GM21619 (cell line): ENCODE data around the gene FZD1.
A peak's percentile ranks its signal among the peaks of the same experiment; 100 is the strongest.

Experiments
- ATAC-seq: cut with Tn5 transposase; IDR thresholded peaks from one replicate; pipeline ENCODE4 v1.9.1; 2021; ENCODE audit not compliant: unreplicated experiment

The FZD1 gene

GRCh38 chr7:91264046-91264923, at the start of gene FZD1:
FZD1 (plus strand) TSS chr7:91264433; CDS start chr7:91264881, 448 bp downstream.
- peak; percentile 92 for ATAC-seq

GRCh38 chr7:91226411-91226810, 37.8 kb upstream of the FZD1 start:
- ATAC-seq = no peak

- ATAC-seq = no peak
Observed at GRCh38 chr7:91228327-91228726, 35.9 kb upstream of the FZD1 start.

- ATAC-seq = no peak
Observed at GRCh38 chr7:91228927-91229558, 35.2 kb upstream of the FZD1 start.

- ATAC-seq = no peak
Observed at GRCh38 chr7:91230100-91230499, 34.1 kb upstream of the FZD1 start.

- ATAC-seq = no peak
Observed at GRCh38 chr7:91230503-91230902, 33.7 kb upstream of the FZD1 start.

GRCh38 chr7:91233212-91233611, 31.0 kb upstream of the FZD1 start:
- no peak for ATAC-seq

DNA sequence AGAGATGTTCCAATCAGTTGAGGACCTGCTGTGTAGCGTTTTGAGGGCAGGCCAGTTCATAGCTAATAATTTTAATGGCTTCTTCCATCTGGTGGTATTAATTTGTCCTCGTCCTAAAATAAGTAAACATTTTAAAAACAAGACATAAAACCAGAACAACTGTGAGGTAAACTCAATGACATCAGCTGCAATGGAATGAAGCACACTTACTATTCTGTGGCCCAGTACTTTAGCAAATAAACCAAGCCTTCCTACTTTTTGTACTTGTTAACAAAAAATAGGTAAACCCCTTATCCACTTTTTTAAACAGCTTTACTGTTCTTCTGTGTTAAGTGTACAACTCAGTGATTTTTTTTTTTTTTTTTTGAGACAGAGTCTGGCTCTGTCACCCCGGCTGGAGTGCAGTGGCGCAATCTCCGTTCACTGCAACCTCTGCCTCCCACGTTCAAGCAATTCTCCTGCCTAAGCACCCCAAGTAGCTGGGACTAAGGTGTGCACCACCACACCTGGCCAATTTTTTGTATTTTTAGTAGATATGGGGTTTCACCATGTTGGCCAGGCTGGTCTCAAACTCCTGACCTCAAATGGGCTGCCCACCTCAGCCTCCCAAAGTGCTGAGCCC, 28.9 kb upstream of the FZD1 start:
- ATAC-seq = no peak

DNA sequence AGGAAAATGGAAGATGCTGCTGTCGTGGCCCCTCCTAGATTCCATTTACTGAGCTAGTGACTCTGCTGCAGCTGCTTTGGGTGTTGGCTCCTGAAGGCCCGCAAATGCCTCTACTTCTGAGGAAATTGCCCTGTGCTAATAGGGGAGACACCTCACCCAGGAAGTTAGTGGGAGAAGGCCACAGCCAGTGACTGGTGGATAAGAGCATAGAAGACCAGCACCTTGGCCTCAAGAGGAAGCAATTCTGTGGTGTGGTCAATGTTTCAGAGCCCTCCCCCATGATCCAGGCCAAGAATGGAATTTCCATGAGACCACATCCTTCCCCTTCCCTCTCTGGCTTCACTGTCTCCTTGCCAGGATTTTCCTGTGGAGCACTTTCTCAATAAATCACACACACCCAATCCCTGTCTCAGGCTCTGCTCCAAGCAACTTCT, 25.0 kb upstream of the FZD1 start:
- ATAC-seq = no peak

DNA sequence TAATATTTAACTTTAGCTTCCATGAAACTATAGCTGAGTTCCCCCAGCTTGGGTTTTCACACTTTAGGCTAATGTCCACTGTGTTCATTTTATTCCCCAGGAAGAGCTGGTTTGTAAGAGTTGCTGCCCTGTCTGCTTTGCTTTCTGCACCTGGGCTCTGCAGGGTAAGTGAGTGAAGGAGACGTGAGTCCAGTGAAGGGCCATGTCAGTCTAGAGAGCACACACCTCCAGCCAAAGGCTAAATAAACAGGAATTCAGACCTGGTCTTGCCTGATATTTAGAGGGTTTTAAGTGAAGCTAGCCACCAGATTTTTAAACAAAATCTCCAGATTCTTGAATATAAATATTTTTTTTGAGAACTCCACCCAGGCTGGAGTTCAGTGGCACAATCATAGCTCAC, 24.5 kb upstream of the FZD1 start:
- no peak for ATAC-seq

DNA sequence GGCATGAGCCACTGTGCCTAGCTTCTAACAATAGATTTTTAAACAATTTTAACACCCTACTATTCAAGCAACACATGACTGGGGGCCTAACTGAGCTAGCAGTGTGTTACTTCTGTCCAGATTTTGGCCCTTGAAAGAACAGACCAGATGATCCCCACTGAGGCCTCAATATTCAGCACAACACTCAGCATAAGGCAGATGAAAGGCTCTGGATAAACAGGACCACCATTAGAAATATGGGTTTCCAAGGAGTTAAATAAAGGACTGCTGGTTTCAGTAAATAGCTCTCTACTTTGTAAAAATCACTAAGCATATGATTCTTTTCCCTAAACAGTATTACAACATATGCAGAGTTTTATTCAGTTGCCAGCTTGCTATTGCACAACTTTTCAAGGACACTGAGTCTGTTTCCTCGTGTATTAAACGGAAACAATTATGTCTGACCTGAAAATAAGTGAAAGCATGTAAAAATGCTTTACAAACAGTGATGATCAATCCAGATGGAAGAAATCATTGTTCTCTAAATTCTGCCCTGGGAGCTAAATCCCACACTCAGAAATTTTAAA, 23.8 kb upstream of the FZD1 start:
- no peak for ATAC-seq

DNA sequence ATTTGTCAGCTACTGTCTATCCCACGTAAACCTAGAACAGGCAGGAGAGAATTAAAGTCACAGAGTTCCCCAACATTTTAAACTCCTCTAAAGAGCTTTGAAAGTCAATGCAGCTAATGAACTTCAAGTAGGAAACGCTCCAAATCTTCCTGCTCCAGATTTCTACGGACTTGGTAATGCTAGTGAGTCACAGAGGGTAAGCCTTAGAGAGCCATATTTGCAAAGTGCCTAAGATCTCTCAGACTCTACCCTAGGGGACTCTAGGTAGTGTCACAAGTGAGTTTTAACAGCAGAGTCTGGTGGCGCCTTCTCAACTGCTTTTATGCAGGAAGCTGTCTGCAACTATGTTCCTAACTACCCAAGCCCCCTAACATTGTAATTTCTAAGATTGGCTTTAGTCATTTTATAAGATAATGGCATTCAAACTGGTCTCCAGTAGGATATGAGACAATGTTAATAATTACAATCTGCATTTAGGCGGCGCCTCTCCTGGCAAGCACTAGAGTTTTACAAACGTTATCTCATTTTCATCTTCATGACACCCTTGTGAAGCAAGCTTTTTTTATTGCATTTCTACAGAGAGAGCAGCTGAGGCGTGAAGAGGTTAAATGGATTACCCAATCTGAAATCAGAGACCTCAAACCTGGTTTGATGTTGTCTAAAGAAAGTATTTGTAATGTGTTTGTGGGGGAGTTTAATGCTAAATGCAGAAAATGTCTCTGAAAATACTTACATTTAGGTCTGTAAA, 22.0 kb upstream of the FZD1 start:
- ATAC-seq = no peak

DNA sequence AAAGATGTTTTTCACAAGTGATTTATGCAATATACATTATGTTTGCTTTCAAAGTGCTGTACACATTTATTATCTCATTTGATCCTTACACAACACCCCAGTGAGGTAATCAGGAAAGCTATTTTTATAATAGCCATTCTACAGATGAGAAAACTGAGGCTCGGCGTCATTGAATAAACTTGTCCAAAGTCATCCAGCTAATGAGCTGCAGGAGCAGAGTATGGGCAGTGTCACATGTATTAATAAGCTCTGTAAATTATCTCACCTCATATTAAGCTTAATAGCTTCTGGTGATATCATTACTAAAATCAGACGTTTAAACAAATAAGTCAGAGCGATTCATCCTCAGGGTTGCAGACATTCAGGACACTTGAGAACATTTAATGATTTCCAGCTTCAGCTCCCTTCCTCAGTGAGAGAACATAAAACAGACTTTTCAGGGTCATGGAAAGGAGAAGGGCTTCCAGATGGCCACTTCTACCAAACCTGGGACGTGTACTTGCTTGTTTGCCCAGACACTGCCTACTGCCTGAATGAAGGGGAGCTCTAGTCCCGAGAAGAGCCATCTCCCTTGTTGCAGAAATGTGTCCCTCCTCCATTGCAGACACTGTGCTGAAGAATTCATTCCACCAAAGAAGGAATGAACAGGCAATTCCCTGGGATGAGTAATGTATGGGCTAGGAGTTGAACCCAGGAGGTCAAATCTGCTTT, 20.5 kb upstream of the FZD1 start:
- ATAC-seq = no peak

DNA sequence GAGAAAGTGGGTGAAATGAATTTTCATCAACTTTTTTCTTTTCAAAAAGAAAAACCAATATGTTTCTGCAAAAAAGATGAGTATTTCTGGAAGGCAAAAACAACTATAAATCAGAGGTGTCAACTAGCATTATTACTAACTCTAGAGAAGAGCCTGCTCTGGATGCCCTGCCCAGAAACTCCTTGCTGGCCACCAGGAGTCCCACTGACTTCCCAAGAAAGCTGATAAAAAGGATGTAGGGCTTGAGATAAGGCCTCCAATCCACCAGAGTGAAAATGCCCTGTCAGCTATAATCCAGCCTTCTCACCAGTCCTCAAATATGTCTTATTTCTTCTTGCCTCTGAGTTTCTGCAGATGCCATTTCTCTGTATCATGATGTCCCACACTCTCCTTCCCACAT, 16.7 kb upstream of the FZD1 start:
- ATAC-seq = no peak

DNA sequence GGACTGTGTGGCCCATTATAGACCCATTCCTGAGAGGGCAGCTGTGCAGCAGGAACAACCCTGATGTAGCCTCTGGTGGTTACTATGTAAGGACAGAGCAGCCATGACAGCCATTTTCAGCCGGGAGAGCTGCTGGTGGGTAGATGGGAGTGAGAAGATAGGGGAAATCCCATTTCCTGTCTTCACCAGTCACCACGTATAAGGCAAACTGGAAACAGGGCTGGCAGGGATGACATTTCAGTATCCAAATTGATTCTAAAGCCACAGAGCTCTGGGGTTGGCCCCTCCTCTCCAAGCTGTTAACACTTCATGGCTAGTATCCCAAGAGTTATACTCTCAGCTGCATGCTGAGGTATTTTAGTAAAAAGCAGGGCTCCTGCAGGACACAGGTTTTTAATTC, 15.2 kb upstream of the FZD1 start:
- no peak for ATAC-seq

DNA sequence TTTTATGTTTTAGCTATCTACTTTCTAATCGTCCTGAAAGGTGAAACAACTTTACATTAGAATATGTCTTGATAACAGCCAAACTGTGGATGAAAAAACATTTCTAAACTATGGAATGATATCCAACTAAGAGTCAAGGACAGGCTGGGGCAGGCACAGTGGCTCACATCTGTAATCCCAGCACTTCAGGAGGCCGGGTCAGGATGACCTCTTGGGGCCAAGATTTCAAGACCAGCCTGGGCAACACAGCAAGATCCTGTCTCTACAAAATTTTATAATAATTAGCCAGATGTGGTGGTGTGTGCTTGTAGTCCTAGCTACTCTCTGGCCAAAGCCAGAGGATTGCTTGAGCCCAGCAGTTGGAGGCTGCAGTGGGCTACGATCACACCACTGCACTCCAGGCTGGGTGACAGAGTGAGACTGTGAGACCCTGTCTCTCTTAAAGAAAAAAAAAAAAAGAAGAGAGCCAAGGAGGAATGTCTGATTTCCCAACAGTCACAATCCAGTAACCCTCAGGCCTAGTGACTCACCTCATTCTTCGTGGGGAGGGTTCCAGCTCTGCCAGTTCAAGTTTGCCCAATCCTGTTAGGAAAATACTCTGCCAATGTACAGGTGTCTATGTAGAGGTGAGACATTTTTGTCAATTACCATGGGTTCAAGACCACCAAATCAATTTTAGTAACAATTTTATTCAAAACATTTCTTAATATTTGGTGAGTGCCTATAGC, 14.6 kb upstream of the FZD1 start:
- ATAC-seq = no peak

DNA sequence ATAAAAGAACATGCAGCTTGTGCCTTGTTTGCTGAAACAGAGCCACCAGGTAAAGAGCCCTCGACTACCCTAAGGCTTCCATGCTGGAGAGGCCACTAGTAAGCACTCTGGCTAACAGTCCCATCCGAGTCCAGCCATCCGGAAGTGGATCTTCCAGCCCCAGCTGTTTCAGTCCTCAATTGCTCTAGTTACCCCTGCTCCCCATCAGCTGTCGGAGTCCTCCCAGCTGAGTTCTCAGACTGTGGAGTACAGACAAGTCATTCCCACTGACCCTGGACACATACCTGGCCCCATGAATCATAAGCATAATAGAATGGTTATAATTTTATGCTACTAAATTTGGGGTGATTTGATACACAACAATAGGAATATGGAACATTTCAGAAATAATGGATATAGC, 13.5 kb upstream of the FZD1 start:
- no peak for ATAC-seq

DNA sequence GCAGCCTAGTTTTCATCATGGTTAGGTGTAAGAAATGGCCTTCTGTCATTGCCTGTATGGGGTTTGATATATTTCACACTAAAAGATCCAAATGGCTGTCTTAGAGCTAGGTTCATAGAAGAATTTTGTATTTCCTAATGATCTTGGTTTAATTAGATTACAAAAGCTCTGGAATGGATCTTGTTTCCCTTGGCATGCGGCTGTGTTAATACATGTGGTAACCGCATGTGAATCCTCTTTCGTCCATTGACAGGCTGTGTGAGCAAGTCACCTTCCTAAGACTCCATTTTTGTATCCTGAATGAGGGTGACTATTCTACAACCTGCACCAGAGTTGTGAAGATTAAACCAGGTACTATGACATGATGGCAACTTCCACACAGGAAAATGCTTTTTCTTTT, 12.4 kb upstream of the FZD1 start:
- no peak for ATAC-seq

- ATAC-seq = no peak
Observed at GRCh38 chr7:91263384-91264045, 718 bp upstream of the FZD1 start.
